CD4-positive, alpha-beta T cell treated with Interferon alpha-2 for 1 hour (primary cell): Measurements from ENCODE around the gene TSPAN1.
A peak's percentile ranks its signal among the peaks of the same experiment; 100 is the strongest.
"Not testable (repeated sequence)": the region's sequence is repeated elsewhere in the genome, so short reads cannot be mapped to it uniquely, and the experiment has no call there.

Experiments
- DNase-seq, 2 donors: peaks; one replicate each; pipeline ENCODE4 v3.0.0-alpha.2; 2020 to 2022

The TSPAN1 gene

DNA sequence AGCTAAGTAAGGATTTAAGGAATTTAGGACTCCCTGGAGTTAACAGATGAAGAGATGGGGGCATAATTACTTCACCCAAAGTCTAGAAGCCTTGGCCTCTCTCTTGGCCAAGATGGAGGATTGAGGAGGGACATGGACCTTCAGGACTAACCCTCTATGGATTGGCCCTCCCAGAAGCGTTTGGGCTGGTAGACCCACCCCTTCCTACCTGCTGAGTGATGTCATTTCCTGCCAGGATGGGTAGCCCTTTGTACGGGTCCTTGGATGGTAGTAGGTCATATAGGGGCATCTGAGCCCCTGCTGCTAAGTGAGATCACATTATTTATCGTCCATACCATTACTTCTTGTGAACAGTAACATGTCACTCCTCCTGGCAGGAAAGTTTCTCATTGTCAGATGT, 45.9 kb downstream of the TSPAN1 start:
- DNase-seq, result no peak

DNA sequence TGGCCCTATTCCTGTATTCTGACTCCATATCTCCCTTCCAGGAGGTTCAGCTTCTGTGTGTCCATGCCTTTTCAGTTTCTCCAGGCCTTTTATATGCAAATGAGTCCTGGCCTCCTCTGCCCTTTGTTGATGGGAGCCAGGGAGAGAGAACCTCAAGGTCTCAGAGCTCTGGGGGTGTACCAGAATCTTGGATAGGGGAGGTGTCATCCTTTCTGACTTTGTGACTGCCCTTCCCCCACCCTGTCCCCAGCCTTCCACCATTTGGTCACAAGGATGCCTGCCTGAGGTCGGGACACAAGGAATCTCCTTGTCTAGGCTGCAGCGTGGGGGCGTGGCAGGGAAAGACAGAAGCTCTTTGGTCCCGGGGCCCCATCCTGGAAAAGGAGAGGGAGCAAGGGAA, 46.9 kb downstream of the TSPAN1 start:
- no peak for DNase-seq

- not testable (repeated sequence) for DNase-seq
These were observed 48.2 kb downstream of the TSPAN1 start for GRCh38 chr1:46223055-46223454.

- peak; percentile 62 to 67 for DNase-seq
These were observed 48.6 kb downstream of the TSPAN1 start for GRCh38 chr1:46223472-46223943.

GRCh38 chr1:46224966-46225365, 50.1 kb downstream of the TSPAN1 start:
- no peak for DNase-seq

DNA sequence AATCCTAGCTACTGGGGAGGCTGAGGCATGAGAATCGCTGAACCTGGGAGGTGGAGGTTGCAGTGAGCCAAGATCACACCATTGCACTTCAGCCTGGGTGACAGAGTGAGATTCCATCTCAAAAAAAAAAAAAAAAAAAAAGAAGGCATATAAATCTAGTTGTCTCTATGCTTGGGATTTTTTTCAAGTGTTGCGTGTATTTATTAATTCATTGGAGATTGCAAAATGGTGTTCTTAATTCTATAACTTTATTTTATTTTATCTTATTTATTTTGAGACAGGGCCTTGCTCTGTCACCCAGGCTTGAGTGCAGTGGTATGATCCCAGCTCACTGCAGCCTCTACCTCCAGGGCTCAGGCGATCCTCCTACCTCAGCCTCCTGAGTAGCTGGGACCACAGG, 56.3 kb downstream of the TSPAN1 start:
- DNase-seq, result not testable (repeated sequence)
